Prostate gland (tissue), 2 donors: ENCODE results near the gene LRRC46. TPM values are rescaled to one million over a fixed set of nuclear protein-coding genes. Genes with fewer than 3 reads are reported as not detected.

Experiments used
- DNase-seq: peaks from one replicate; pipeline ENCODE4 v3.0.0-alpha.2; 2019; ENCODE audit warnings: low spot score
- H3K27ac ChIP-seq, 2 donors: fragments of 200-600 bp; sonication (generic); 2 replicates each; pipeline ENCODE4 v1.5.1; 2017 to 2019
- H3K27me3 ChIP-seq: fragments of 200-600 bp; sonication (generic); replicated peaks from 2 replicates; pipeline ENCODE4 v1.5.1; 2019; ENCODE audit not compliant: insufficient read depth
- H3K36me3 ChIP-seq, 2 donors: fragments of 200-600 bp; sonication (generic); 1 replicate in 1 of 2; 2 replicates in 1 of 2; pipeline versions ENCODE4 v1.5.1 to v1.8.1; 2017 to 2019
- H3K4me1 ChIP-seq: fragments of 200-600 bp; sonication (generic); replicated peaks from 2 replicates; pipeline ENCODE4 v1.5.1; 2019
- H3K4me3 ChIP-seq, 2 donors: fragments of 200-600 bp; sonication (generic); 2 replicates each; pipeline ENCODE4 v1.5.1; 2017 to 2019
- H3K9me3 ChIP-seq: fragments of 200-600 bp; sonication (generic); 2 replicates; pipeline ENCODE4 v1.5.1; 2017
- CTCF ChIP-seq, 4 experiments: fragments of 200-600 bp in 2 of 4; fragments of 450-650 bp in 2 of 4; sonication (generic) in 2 of 4; IDR thresholded peaks; 1 replicate in 3 of 4; 2 replicates in 1 of 4; pipeline ENCODE4 v1.5.1; 2016 to 2019; ENCODE audit warnings: antibody characterized with exemption in 4 of 4, mild to moderate bottlenecking in 2 of 4, moderate library complexity in 2 of 4
- POLR2A ChIP-seq: fragments of 450-650 bp; IDR thresholded peaks from one replicate; pipeline ENCODE4 v1.6.1; 2016; ENCODE audit warnings: antibody characterized with exemption, mild to moderate bottlenecking
- POLR2AphosphoS5 ChIP-seq: sonication (generic); formaldehyde crosslinking; IDR thresholded peaks from one replicate; pipeline ENCODE4 v1.6.1; 2017; ENCODE audit warnings: antibody characterized with exemption
- WGBS: methylation state at CpG from one replicate; pipeline ENCODE4 v1.1.5; 2018; 5-methylcytosine and 5-hydroxymethylcytosine counted together
- intact Hi-C: fragments of 100-400 bp; cut with DNase I; formaldehyde crosslinking; loops from one replicate; pipeline ENCODE4 v1.14.2; 2022
- total RNA-seq, 2 donors: library from RNA; depleted of rRNA; stranded (reverse); fragments of >200 nt; gene quantifications; one replicate each; pipeline ENCODE4 v1.1.0, GENCODE V29; 2016

Gene LRRC46
- total RNA-seq, 2 donors from 2014 or later: 1.1 to 4.9 TPM

- 55% methylated on average over 7 of the region's 7 CpGs for WGBS
- Histone ChIP-seq H3K4me1 (no peaks in the 10 kb centered on the region), H3K36me3 (peaks cover 0 to 9% of the 10 kb centered on the region in 2 donors), H3K27ac (no peak overlapping the region), H3K4me3 (no peak overlapping the region), H3K9me3 (no peaks in the 10 kb centered on the region), H3K27me3 (no peaks in the 10 kb centered on the region)
- intact Hi-C loops: no loop called here
- DNase-seq: no peak
- no peak for TF ChIP-seq POLR2A
- no peak for TF ChIP-seq POLR2AphosphoS5
Observed at GRCh38 chr17:47811709-47812108, 19.8 kb upstream of the LRRC46 start.

GRCh38 chr17:47812146-47812920 is 19.1 kb upstream of the LRRC46 start:
- TF ChIP-seq CTCF (IDR thresholded peaks at IDR 0.05) (no peak), POLR2A (no peak), POLR2AphosphoS5 (no peak)
- intact Hi-C loops: no loop called here
- Histone ChIP-seq H3K4me1 (no peaks in the 10 kb centered on the region), H3K9me3 (no peaks in the 10 kb centered on the region), H3K27me3 (no peaks in the 10 kb centered on the region), H3K4me3 (no peak overlapping the region), H3K27ac (no peak overlapping the region), H3K36me3 (peaks cover 5 to 9% of the 10 kb centered on the region in 2 donors)
- no peak for DNase-seq
- whole genome bisulfite sequencing: 83% methylated on average over 18 of the region's 18 CpGs

GRCh38 chr17:47813077-47813476 is 18.4 kb upstream of the LRRC46 start:
- Histone ChIP-seq H3K9me3 (no peaks in the 10 kb centered on the region), H3K36me3 (peaks cover 5 to 9% of the 10 kb centered on the region in 2 donors), H3K27me3 (no peaks in the 10 kb centered on the region), H3K4me3 (no peak overlapping the region), H3K4me1 (no peaks in the 10 kb centered on the region), H3K27ac (no peak overlapping the region)
- DNase-seq: no peak
- intact Hi-C loops: no loop called here
- no peak for TF ChIP-seq POLR2AphosphoS5
- no peak for TF ChIP-seq CTCF (IDR thresholded peaks at IDR 0.05)
- TF ChIP-seq POLR2A: no peak
- WGBS: 95% methylated on average over 14 of the region's 14 CpGs

GRCh38 chr17:47813512-47814031 is 17.9 kb upstream of the LRRC46 start:
- H3K4me3 ChIP-seq: no peak overlapping the region
- no peak for DNase-seq
- no peak for TF ChIP-seq POLR2A
- no peak for TF ChIP-seq CTCF (IDR thresholded peaks at IDR 0.05)
- no peak for TF ChIP-seq POLR2AphosphoS5
- H3K36me3 ChIP-seq: peaks cover 5 to 9% of the 10 kb centered on the region in 2 donors
- intact Hi-C loops: no loop called here
- no peaks in the 10 kb centered on the region for H3K9me3 ChIP-seq
- H3K27ac ChIP-seq: no peak overlapping the region
- no peaks in the 10 kb centered on the region for H3K4me1 ChIP-seq
- WGBS: 96% methylated on average over 22 of the region's 22 CpGs
- no peaks in the 10 kb centered on the region for H3K27me3 ChIP-seq

GRCh38 chr17:47815106-47815918 is 16.2 kb upstream of the LRRC46 start:
- no peaks in the 10 kb centered on the region for H3K27me3 ChIP-seq
- intact Hi-C loops: no loop called here
- TF ChIP-seq CTCF (IDR thresholded peaks at IDR 0.05) (no peak), POLR2A (no peak), POLR2AphosphoS5 (no peak)
- no peaks in the 10 kb centered on the region for H3K9me3 ChIP-seq
- peaks cover 1% of the 10 kb centered on the region for H3K4me1 ChIP-seq
- peaks cover 5 to 9% of the 10 kb centered on the region in 2 donors for H3K36me3 ChIP-seq
- no peak overlapping the region for H3K4me3 ChIP-seq
- 90% methylated on average over 21 of the region's 21 CpGs for WGBS
- H3K27ac ChIP-seq: no peak overlapping the region
- DNase-seq: no peak
